Left renal cortex interstitium (tissue), 4 donors: ENCODE data around the gene AP3D1. TPM values are rescaled to one million over a fixed set of nuclear protein-coding genes. Genes with fewer than 3 reads are reported as not detected.

Experiments used
- DNase-seq, 4 donors: peaks; one replicate each; pipeline ENCODE4 v3.0.0-alpha.2; 2013; ENCODE audit warnings: low read depth in 4 of 4, low spot score in 2 of 4, missing footprints in 1 of 4
- polyA plus RNA-seq, 4 donors: library from polyadenylated mRNA; unstranded; fragments of 120-200 nt; gene quantifications; one replicate each; pipeline ENCODE4 v1.2.1, GENCODE V29; 2013; ENCODE audit not compliant: insufficient read length in 4 of 4

Gene AP3D1
- polyA plus RNA-seq, 4 donors: 92.0 to 128 (median 113) TPM

DNA sequence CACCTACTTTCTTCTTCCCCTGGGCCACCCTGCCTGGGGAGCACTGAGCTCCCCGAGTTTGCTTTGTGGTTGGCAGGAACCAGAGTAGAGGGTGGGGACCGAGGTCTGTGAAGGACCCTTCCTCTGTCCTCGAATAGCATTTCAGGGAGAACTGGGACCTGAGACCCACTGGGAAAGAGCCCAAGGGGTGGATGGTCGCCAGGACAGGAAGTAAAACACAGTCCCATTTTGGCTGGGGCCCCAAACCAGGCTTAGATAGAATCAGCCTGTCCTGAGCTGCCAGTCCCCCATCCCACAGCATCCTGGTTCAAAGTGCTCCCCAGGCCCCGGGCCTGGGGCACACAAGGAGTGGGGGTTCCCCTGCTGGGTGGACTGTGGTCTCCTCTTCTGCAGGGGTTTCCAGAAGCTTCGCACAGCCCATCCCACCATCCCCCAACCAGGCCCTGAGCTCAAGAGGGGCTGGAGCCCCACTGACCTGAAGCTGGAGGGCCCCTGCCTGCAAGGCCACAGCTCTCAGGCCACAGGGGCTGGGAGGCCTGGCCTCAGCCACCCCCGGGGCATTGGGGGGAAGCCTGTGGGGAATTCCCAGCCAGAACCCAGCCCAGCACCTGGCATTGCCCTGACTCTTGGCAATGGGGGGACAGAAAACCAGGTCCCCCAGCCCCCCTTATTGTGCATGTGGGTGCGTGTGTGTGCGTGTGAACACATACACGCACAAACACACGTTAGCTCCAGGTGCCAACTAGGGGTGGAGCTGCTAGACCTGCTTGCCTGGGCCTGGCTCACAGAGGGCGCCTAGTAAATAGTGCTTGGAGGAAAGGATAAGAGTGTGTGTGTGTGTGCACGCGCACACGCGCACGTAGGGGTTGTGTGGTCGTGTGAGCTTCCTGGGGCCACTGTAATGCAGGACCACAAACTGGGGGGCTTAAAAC is 99.3 kb downstream of the AP3D1 start:
- DNase-seq: no peak

DNA sequence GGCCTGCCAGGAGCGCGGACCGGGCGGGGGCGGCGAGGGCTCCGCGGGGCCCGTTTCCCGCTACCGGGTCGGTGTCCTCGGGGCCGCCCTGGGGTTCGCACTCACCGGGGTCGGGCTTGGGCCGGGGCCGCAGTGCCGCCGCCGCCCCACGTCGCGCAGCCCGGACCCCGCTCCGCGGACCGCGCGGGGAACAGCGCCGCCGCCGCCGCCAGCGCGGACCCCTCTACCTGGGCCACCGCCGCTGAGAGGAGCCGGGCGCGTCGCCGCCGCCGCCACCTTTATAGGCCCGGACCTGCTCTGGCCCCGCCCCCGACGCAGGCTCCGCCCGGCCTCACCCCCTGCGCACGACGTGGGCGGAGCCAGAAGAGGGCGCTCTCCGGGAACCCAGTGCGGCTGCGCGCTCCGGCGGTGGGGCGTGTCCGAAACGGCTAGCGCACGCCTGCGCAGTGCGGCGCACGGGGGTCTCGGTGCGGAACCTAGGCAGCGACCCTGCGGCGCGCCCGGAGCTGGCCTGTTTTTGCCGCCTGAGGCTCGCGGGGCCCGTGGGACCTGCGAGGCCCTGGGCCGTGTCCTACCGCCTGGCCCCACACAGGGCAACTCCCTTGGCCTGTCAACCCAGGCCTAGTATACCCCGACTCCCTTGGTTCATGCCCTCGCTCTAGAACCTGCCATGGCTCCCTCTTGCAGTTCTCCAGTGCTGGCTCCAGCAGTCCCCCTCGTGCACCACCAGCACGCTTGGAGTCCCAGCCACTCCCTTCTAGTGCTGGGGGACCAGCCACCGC is 100.2 kb downstream of the AP3D1 start, which contains the start of gene MKNK2:
TSS of gene MKNK2 (minus strand) at position 254 of the 782 bp plus-strand sequence. CDS start 393 bp downstream, outside the sequence.
- DNase-seq: peak in 3 of 4 donors; percentile 81 to 85 (median 83)

Other genes starting within 250 kb of the AP3D1 start
- 1 to 10 TPM; 1.4 to 6.4 (median 3.7) TPM for gene ADAT3, start 246.2 kb downstream of the AP3D1 start, polyA plus RNA-seq
- 10 to 100 TPM; 49.6 to 94.5 (median 86.5) TPM for gene SCAMP4, start 246.2 kb downstream of the AP3D1 start, polyA plus RNA-seq
- 10 to 100 TPM; 44.8 to 82.8 (median 68.9) TPM for gene CSNK1G2, start 210.4 kb downstream of the AP3D1 start, polyA plus RNA-seq
- gene BTBD2, start 135.9 kb downstream of the AP3D1 start, polyA plus RNA-seq: 100 to 1,000 TPM in 2 of 4 donors, 10 to 100 TPM in 2; 75.3 to 134 (median 112) TPM
- 10 to 100 TPM; 54.6 to 86.8 (median 81.6) TPM for gene MKNK2, start 100.3 kb downstream of the AP3D1 start, polyA plus RNA-seq
- 10 to 100 TPM; 20.9 to 33.3 (median 25.1) TPM for gene MOB3A, start 55.2 kb downstream of the AP3D1 start, polyA plus RNA-seq
- gene IZUMO4, start 54.7 kb downstream of the AP3D1 start, polyA plus RNA-seq: 1 to 10 TPM; 4.0 to 9.2 (median 7.4) TPM
- gene DOT1L, start 12.4 kb upstream of the AP3D1 start, polyA plus RNA-seq: 10 to 100 TPM; 20.1 to 43.7 (median 29.1) TPM
- 10 to 100 TPM; 60.5 to 98.5 (median 82.3) TPM for gene PLEKHJ1, start 84.8 kb upstream of the AP3D1 start, polyA plus RNA-seq
- 10 to 100 TPM; 55.3 to 92.4 (median 84.6) TPM for gene SF3A2, start 85.3 kb upstream of the AP3D1 start, polyA plus RNA-seq
- gene AMH, start 97.8 kb upstream of the AP3D1 start, polyA plus RNA-seq: 1 to 10 TPM in 3 of 4 donors, under 1 TPM in 1; 0.96 to 3.8 (median 2.4) TPM
- under 1 TPM; 0.23 to 0.94 (median 0.74) TPM for gene JSRP1, start 104.9 kb upstream of the AP3D1 start, polyA plus RNA-seq
- under 1 TPM in 3 of 4 donors, not detected in 1; 0.06 to 0.21 (median 0.16) TPM for gene PEAK3, start 130.6 kb upstream of the AP3D1 start, polyA plus RNA-seq
- under 1 TPM; 0.06 to 0.14 (median 0.09) TPM for gene LINGO3, start 156.6 kb upstream of the AP3D1 start, polyA plus RNA-seq
- gene LSM7, start 177.0 kb upstream of the AP3D1 start, polyA plus RNA-seq: 100 to 1,000 TPM in 3 of 4 donors, 10 to 100 TPM in 1; 75.3 to 125 (median 114) TPM
- gene SPPL2B, start 177.1 kb upstream of the AP3D1 start, polyA plus RNA-seq: 100 to 1,000 TPM in 2 of 4 donors, 10 to 100 TPM in 2; 39.5 to 141 (median 89.3) TPM
- gene TMPRSS9, start 208.7 kb upstream of the AP3D1 start, polyA plus RNA-seq: 1 to 10 TPM in 1 of 4 donors, under 1 TPM in 3; 0.08 to 1.2 (median 0.62) TPM